K562 (cell line): ENCODE data around the gene JUP. TPM values are rescaled to one million over a fixed set of nuclear protein-coding genes. Genes with fewer than 3 reads are reported as not detected.

Source experiments
- ATAC-seq: fragments of 200-7000 bp; cut with Tn5 transposase; 3 replicates; pipeline ENCODE4 v1.9.1; 2020; ENCODE audit warnings: moderate library complexity
- BruUV-seq: library from RNA; stranded (reverse); fragments of 400-500 nt; replicated peaks from 2 replicates; lab custom pipeline; 2021; lab: Mats Ljungman, UMichigan
- CTCF ChIA-PET: fragments of 300-600 bp; formaldehyde crosslinking; extraction: SDS; loops from one replicate; lab custom pipeline; 2021; ENCODE audit warnings: low intra/inter-chr PET ratio; lab: Yijun Ruan, JAX
- POLR2A ChIA-PET: fragments of 300-600, 350-650 bp; sonication (Branson Sonifier 250); formaldehyde crosslinking; extraction: SDS; loops from one replicate; lab custom pipeline; 2021; ENCODE audit warnings: antibody characterized with exemption, inconsistent platforms; lab: Yijun Ruan, JAX
- DNase-seq, 4 experiments: peaks; one replicate each; pipeline versions ENCODE4 v3.0.0 to v3.0.0-alpha.2; 2011 to 2018; ENCODE audit warnings: low spot score in 3 of 4, mixed read lengths in 3 of 4; ENCODE audit errors: extremely low read depth in 1 of 4
- FAIRE-seq: peaks from 2 replicates; lab custom pipeline; 2011; peaks lifted over from hg19 to GRCh38; lab: Jason Lieb, UNC
- H2AFZ ChIP-seq: 2 replicates; pipeline ENCODE4 v1.6.0; 2011; ENCODE audit warnings: low read depth, low read length, control low read depth, inconsistent platforms
- H3K27ac ChIP-seq: fragments of 200-600 bp; 3 replicates; pipeline ENCODE4 v1.8.0; 2011; ENCODE audit warnings: low read depth, mild to moderate bottlenecking, control low read depth, inconsistent platforms, low read length, moderate library complexity, mixed read lengths; ENCODE audit errors: extremely low read depth
- H3K27me3 ChIP-seq, 2 experiments: fragments of 300-600 bp in 1 of 2; 2 replicates in 1 of 2; 3 replicates in 1 of 2; pipeline versions ENCODE4 v1.6.0 to v1.8.0; 2011; ENCODE audit warnings: inconsistent platforms in 2 of 2, low read length in 2 of 2, mild to moderate bottlenecking in 1 of 2, mixed read lengths in 1 of 2, moderate library complexity in 1 of 2; ENCODE audit not compliant: control insufficient read depth in 2 of 2, insufficient read depth in 2 of 2
- H3K36me3 ChIP-seq: fragments of 300-600 bp; 3 replicates; pipeline ENCODE4 v1.8.0; 2011; ENCODE audit warnings: mild to moderate bottlenecking, low read length, inconsistent platforms; ENCODE audit not compliant: control insufficient read depth, insufficient read depth
- H3K4me1 ChIP-seq, 2 experiments: fragments of 200-600 bp in 1 of 2; replicated peaks in 1 of 2; 2 replicates in 1 of 2; 3 replicates in 1 of 2; pipeline versions ENCODE4 v1.5.1 to v1.8.0; 2011; ENCODE audit warnings: inconsistent platforms in 2 of 2, low read length in 2 of 2, mild to moderate bottlenecking in 1 of 2, mixed read lengths in 1 of 2, moderate library complexity in 1 of 2; ENCODE audit not compliant: control insufficient read depth in 2 of 2, insufficient read depth in 2 of 2
- H3K4me2 ChIP-seq: 2 replicates; pipeline ENCODE4 v1.6.1; 2011; ENCODE audit warnings: low read length, control low read depth, inconsistent platforms, mixed read lengths; ENCODE audit not compliant: insufficient read depth
- H3K4me3 ChIP-seq: fragments of 200-600 bp; sonication (generic), shearing (Covaris generic); 2 replicates; pipeline ENCODE4 v1.5.1; 2016; ENCODE audit warnings: control low read depth, inconsistent platforms
- H3K79me2 ChIP-seq: fragments of 200-600 bp; 3 replicates; pipeline ENCODE4 v1.8.0; 2011; ENCODE audit warnings: low read length, inconsistent platforms; ENCODE audit not compliant: control insufficient read depth, insufficient read depth
- H3K9ac ChIP-seq, 2 experiments: 2 replicates each; pipeline versions ENCODE4 v1.6.0 to v1.6.1; 2011; ENCODE audit warnings: low read depth in 2 of 2, low read length in 2 of 2, control low read depth in 1 of 2, inconsistent platforms in 1 of 2, mild to moderate bottlenecking in 1 of 2, mixed read lengths in 1 of 2; ENCODE audit not compliant: insufficient read depth in 1 of 2
- H3K9me1 ChIP-seq: one replicate; pipeline ENCODE4 v1.6.0; 2011; ENCODE audit warnings: inconsistent platforms, mild to moderate bottlenecking, low read length, moderate library complexity; ENCODE audit not compliant: control insufficient read depth, insufficient read depth
- H3K9me3 ChIP-seq: replicated peaks from 2 replicates; pipeline ENCODE4 v1.5.1; 2011; ENCODE audit warnings: low read depth, low read length, inconsistent platforms; ENCODE audit not compliant: control insufficient read depth, insufficient read depth
- H4K20me1 ChIP-seq: replicated peaks from 2 replicates; pipeline ENCODE4 v1.6.1; 2011; ENCODE audit warnings: low read length, inconsistent platforms, mixed read lengths; ENCODE audit not compliant: control insufficient read depth, insufficient read depth
- CBX3 ChIP-seq, 2 experiments: IDR thresholded peaks; 1 replicate in 1 of 2; 2 replicates in 1 of 2; pipeline ENCODE4 v1.6.1; 2012; ENCODE audit warnings: inconsistent platforms in 2 of 2, low read length in 2 of 2, borderline replicate concordance in 1 of 2, control low read depth in 1 of 2
- HMGXB4 ChIP-seq: sonication (generic); formaldehyde crosslinking; IDR thresholded peaks from 2 replicates; pipeline ENCODE4 v1.8.1; 2023; ENCODE audit warnings: mild to moderate bottlenecking, missing genetic modification reagents
- HNRNPK ChIP-seq: fragments of 200-400 bp; formaldehyde crosslinking; IDR thresholded peaks from one replicate; pipeline ENCODE4 v1.6.1; 2018; ENCODE audit warnings: mild to moderate bottlenecking, low read depth, low read length; ENCODE audit not compliant: poor library complexity, severe bottlenecking
- LARP7 ChIP-seq: fragments of 450-650 bp; IDR thresholded peaks from 2 replicates; pipeline ENCODE4 v1.6.1; 2016
- MCM3 ChIP-seq: fragments of 450-650 bp; IDR thresholded peaks from 2 replicates; pipeline ENCODE4 v1.6.1; 2016
- MEIS2 ChIP-seq: fragments of 450-650 bp; IDR thresholded peaks from 2 replicates; pipeline ENCODE4 v1.6.1; 2014; ENCODE audit warnings: mild to moderate bottlenecking; ENCODE audit not compliant: partially characterized antibody
- NFIC ChIP-seq: fragments of 450-650 bp; IDR thresholded peaks from 2 replicates; pipeline ENCODE4 v1.6.1; 2017; ENCODE audit warnings: mild to moderate bottlenecking, inconsistent platforms
- NFRKB ChIP-seq: fragments of 450-650 bp; IDR thresholded peaks from 2 replicates; pipeline ENCODE4 v1.6.1; 2016; ENCODE audit warnings: low read depth
- PHF20 ChIP-seq: fragments of 450-650 bp; IDR thresholded peaks from 2 replicates; pipeline ENCODE4 v1.6.1; 2018; ENCODE audit not compliant: partially characterized antibody
- TAF9B ChIP-seq: fragments of 450-650 bp; IDR thresholded peaks from 2 replicates; pipeline ENCODE4 v1.6.1; 2018; ENCODE audit warnings: mild to moderate bottlenecking; ENCODE audit not compliant: partially characterized antibody
- TFAP4 ChIP-seq: sonication (generic); formaldehyde crosslinking; IDR thresholded peaks from 2 replicates; pipeline ENCODE4 v1.8.0; 2022; ENCODE audit warnings: missing genetic modification reagents, mild to moderate bottlenecking, moderate library complexity, borderline replicate concordance
- TOE1 ChIP-seq, 2 experiments: fragments of 450-650 bp in 1 of 2; sonication (generic) in 1 of 2; formaldehyde crosslinking in 1 of 2; IDR thresholded peaks; 2 replicates each; pipeline versions ENCODE4 v1.7.1 to v1.8.0; 2016 to 2022; ENCODE audit warnings: borderline replicate concordance in 2 of 2, mild to moderate bottlenecking in 2 of 2, antibody characterized with exemption in 1 of 2, inconsistent platforms in 1 of 2, low read depth in 1 of 2, missing genetic modification reagents in 1 of 2, moderate library complexity in 1 of 2
- YBX1 ChIP-seq: fragments of 450-650 bp; IDR thresholded peaks from 2 replicates; pipeline ENCODE4 v1.7.1; 2016; ENCODE audit warnings: mild to moderate bottlenecking
- ZNF280A ChIP-seq: fragments of 450-650 bp; IDR thresholded peaks from 2 replicates; pipeline ENCODE4 v1.6.1; 2018; ENCODE audit warnings: mild to moderate bottlenecking, low read depth; ENCODE audit not compliant: partially characterized antibody
- ZZZ3 ChIP-seq: fragments of 450-650 bp; IDR thresholded peaks from 2 replicates; pipeline ENCODE4 v1.6.1; 2016; ENCODE audit warnings: antibody characterized with exemption, mild to moderate bottlenecking, moderate library complexity
- WGBS: fragments of 100-300 bp; shearing (Covaris generic); methylation state at CpG from one replicate; pipeline ENCODE4 v1.1.6; 2016; ENCODE audit warnings: low coverage, mixed read lengths; ENCODE audit not compliant: insufficient coverage; ENCODE audit errors: missing lambda C conversion rate; 5-methylcytosine and 5-hydroxymethylcytosine counted together
- in situ Hi-C: fragments of 300-500 bp; cut with MboI; formaldehyde crosslinking; loops from 4 replicates; pipeline ENCODE4 v1.15.0; 2018; ENCODE audit warnings: inconsistent platforms, mixed read lengths
- intact Hi-C: fragments of 100-400 bp; cut with micrococcal nuclease; formaldehyde crosslinking; loops from 2 replicates; pipeline ENCODE4 v1.14.2; 2022
- polyA plus RNA-seq, 8 experiments: library from polyadenylated mRNA; depleted of rRNA in 4 of 8; stranded (reverse) in 5 of 8; unstranded in 3 of 8; fragments of >200 nt; fragmentation: Nextera tagmentation in 2 of 8; fragmentation: Illumina TruSeq in 1 of 8; extraction: Ambion mirVana in 2 of 8; extraction: Trizol in 1 of 8; gene quantifications; 2 replicates each; pipeline versions ENCODE4 v1.2.1 to v1.2.3, GENCODE V29; 2011 to 2014; ENCODE audit warnings: inconsistent platforms in 1 of 8, missing spikeins in 1 of 8
- total RNA-seq, 7 experiments: library from RNA; depleted of rRNA in 6 of 7; stranded (reverse); fragments of >200 nt in 6 of 7; fragmentation: Illumina TruSeq in 2 of 7; extraction: Trizol in 2 of 7; gene quantifications; 2 replicates each; pipeline versions ENCODE4 v1.2.1 to v1.2.3, GENCODE V29; 2011 to 2021; ENCODE audit warnings: low replicate concordance in 1 of 7

Gene JUP
- total and polyA plus RNA-seq, 9 of the 15 experiments (the other 6 are each of a cell fraction or from before 2014, with no cell fraction given) = 6.4 to 177 (median 31.2) TPM

GRCh38 chr17:41724476-41725050, 61.9 kb downstream of the JUP start:
- Histone ChIP-seq H4K20me1 (no peaks in the 10 kb centered on the region), H3K4me3 (no peak overlapping the region), H3K27ac (no peak overlapping the region), H3K36me3 (no peaks in the 10 kb centered on the region), H3K27me3 (no peaks in the 10 kb centered on the region), H3K9ac (no peak overlapping the region), H3K9me1 (no peaks in the 10 kb centered on the region), H3K79me2 (no peaks in the 10 kb centered on the region), H2AFZ (no peak overlapping the region), H3K9me3 (no peaks in the 10 kb centered on the region), H3K4me2 (no peak overlapping the region), H3K4me1 (peaks cover 3 to 29% of the 10 kb centered on the region in 2 experiments; a peak in 3 of 5 replicates)
- no peak for FAIRE-seq
- POLR2A ChIA-PET = interaction anchor here (0.6 to 3.2 kb wide), 7 partner anchors 8 to 266 kb away, joined by 3 to 18 read pairs (median 3); partner anchors contain the start of gene EIF1
- ATAC-seq = no peak
- BruUV-seq = no TSS peak
- intact Hi-C loops (no loop called here), in situ Hi-C loops (loop anchor here (25.0 kb wide), 1 partner anchor 388 kb away; the partner anchor contains the start of genes DHX58, HSPB9 and KAT2A)
- CTCF ChIA-PET = no interaction called here
- WGBS = 30% methylated on average over 17 of the region's 17 CpGs
- DNase-seq = no peak
- TF ChIP-seq ZZZ3 (no peak), NFRKB (no peak), ZNF280A (no peak), TFAP4 (CRISPR knock-in tag) (peak; percentile 21; the same call in 1 of the 2 replicates), MCM3 (no peak), LARP7 (no peak), TAF9B (no peak), TOE1 (IDR thresholded peaks at IDR 0.05; ENCODE audit: borderline replicate concordance) (no peak), TOE1 (CRISPR knock-in tag; IDR thresholded peaks at IDR 0.05; ENCODE audit: borderline replicate concordance, low read depth) (no peak), PHF20 (no peak), NFIC (peak; percentile 69), HNRNPK (no peak), MEIS2 (peak; percentile 52), HMGXB4 (CRISPR knock-in tag) (no peak), YBX1 (no peak), CBX3 (IDR thresholded peaks at IDR 0.05; ENCODE audit: borderline replicate concordance in 1 of 2, low read length in 2 of 2) (no peak)
